ENCODE results near the gene FNDC11.
A peak's percentile ranks its signal among the peaks of the same experiment; 100 is the strongest.

Gene FNDC11

GRCh38 chr20:63560856-63561609 is 7.1 kb downstream of the FNDC11 start:
- no peak overlapping the region for H3K4me3 ChIP-seq (replicated peaks; ENCODE audit: low read depth, low read length)
- TF ChIP-seq CTCF (IDR thresholded peaks at IDR 0.05; ENCODE audit: insufficient read depth, low read length, poor library complexity, severe bottlenecking): no peak
- peak; percentile 16 for DNase-seq (ENCODE audit: extremely low read depth, insufficient read length)
- peaks cover 39% of the 10 kb centered on the region for H3K36me3 ChIP-seq (ENCODE audit: control insufficient read depth, insufficient read depth, low read length)
- no peaks in the 10 kb centered on the region for H3K27me3 ChIP-seq (replicated peaks; ENCODE audit: control insufficient read depth, insufficient read depth, low read length)

GRCh38 chr20:63561624-63562396 is 7.9 kb downstream of the FNDC11 start:
- Histone ChIP-seq H3K27me3 (replicated peaks; ENCODE audit: control insufficient read depth, insufficient read depth, low read length) (no peaks in the 10 kb centered on the region), H3K4me3 (replicated peaks; ENCODE audit: low read depth, low read length) (no peak overlapping the region), H3K36me3 (ENCODE audit: control insufficient read depth, insufficient read depth, low read length) (peaks cover 41% of the 10 kb centered on the region)
- no peak for TF ChIP-seq CTCF (IDR thresholded peaks at IDR 0.05; ENCODE audit: insufficient read depth, low read length, poor library complexity, severe bottlenecking)
- DNase-seq (ENCODE audit: extremely low read depth, insufficient read length): no peak

GRCh38 chr20:63562461-63563224 is 8.7 kb downstream of the FNDC11 start:
- no peaks in the 10 kb centered on the region for H3K27me3 ChIP-seq (replicated peaks; ENCODE audit: control insufficient read depth, insufficient read depth, low read length)
- H3K36me3 ChIP-seq (ENCODE audit: control insufficient read depth, insufficient read depth, low read length): peaks cover 44% of the 10 kb centered on the region
- TF ChIP-seq CTCF (IDR thresholded peaks at IDR 0.05; ENCODE audit: insufficient read depth, low read length, poor library complexity, severe bottlenecking): no peak
- DNase-seq (ENCODE audit: extremely low read depth, insufficient read length): no peak
- no peak overlapping the region for H3K4me3 ChIP-seq (replicated peaks; ENCODE audit: low read depth, low read length)

DNA sequence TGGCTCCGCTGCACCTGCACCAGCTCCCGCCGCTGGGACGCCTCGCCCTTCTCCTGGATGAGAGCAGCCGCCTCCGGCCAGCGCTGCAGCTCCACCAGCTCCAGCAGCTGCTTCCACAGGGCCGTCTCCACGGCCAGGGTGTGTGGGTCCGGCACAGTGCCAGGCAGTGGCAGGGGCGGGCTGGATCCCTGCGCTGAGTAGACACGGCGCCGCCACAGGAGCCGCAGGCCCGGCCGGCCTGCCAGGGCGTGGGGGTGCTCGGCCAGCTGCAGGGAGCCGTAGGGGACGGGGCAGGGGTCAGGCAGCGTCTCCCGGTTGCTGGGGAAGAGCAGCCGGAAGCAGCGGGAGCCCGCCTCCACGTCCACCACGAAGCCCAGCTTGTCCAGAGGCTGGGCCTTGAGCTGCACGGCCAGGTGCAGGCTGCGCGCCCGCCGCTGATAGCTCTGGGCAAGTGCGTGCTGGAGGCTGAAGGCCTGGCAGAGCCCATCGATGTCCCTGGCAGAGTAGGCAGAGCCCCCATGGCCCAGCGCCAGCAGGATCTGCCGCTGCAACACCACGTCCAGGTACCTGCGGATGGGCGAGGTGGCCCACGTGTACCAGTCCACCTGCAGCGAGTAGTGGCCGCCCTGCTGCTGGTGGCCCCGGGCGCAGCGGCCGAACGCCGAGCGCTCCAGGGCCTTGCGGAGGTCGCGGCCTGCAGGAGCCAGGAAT is 9.4 kb downstream of the FNDC11 start:
- TF ChIP-seq CTCF (IDR thresholded peaks at IDR 0.05; ENCODE audit: insufficient read depth, low read length, poor library complexity, severe bottlenecking): no peak
- no peak overlapping the region for H3K4me3 ChIP-seq (replicated peaks; ENCODE audit: low read depth, low read length)
- H3K36me3 ChIP-seq (ENCODE audit: control insufficient read depth, insufficient read depth, low read length): peaks cover 44% of the 10 kb centered on the region
- DNase-seq (ENCODE audit: extremely low read depth, insufficient read length): no peak
- no peaks in the 10 kb centered on the region for H3K27me3 ChIP-seq (replicated peaks; ENCODE audit: control insufficient read depth, insufficient read depth, low read length)

GRCh38 chr20:63564036-63564810 is 10.3 kb downstream of the FNDC11 start:
- Histone ChIP-seq H3K27me3 (replicated peaks; ENCODE audit: control insufficient read depth, insufficient read depth, low read length) (no peaks in the 10 kb centered on the region), H3K36me3 (ENCODE audit: control insufficient read depth, insufficient read depth, low read length) (peaks cover 43% of the 10 kb centered on the region), H3K4me3 (replicated peaks; ENCODE audit: low read depth, low read length) (no peak overlapping the region)
- no peak for DNase-seq (ENCODE audit: extremely low read depth, insufficient read length)
- TF ChIP-seq CTCF (IDR thresholded peaks at IDR 0.05; ENCODE audit: insufficient read depth, low read length, poor library complexity, severe bottlenecking): no peak
